ENCODE data around the gene CCDC28A. TPM values are rescaled to one million over a fixed set of nuclear protein-coding genes. Genes with fewer than 3 reads are reported as not detected.
A peak's percentile ranks its signal among the peaks of the same experiment; 100 is the strongest.
"Not testable (repeated sequence)": the region's sequence is repeated elsewhere in the genome, so short reads cannot be mapped to it uniquely, and the experiment has no call there.

Gene CCDC28A
- total RNA-seq: 10 to 100 TPM; 15.5 to 16.6 TPM

- peak within 1 kb of the TSS; percentile 100 for H3K4me3 Mint-ChIP-seq
Measured at GRCh38 chr6:138773177-138774091, at the start of gene CCDC28A. CCDC28A (plus strand) TSS chr6:138773769; CDS start chr6:138776121, 2,352 bp downstream.

GRCh38 chr6:138724015-138724414 lies 49.6 kb upstream of the CCDC28A start:
- no peaks in the 10 kb centered on the region for H3K27me3 Mint-ChIP-seq

More at GRCh38 chr6:138773177-138774091, at the start of gene CCDC28A:
- Mint-ChIP-seq H3K4me1 (peaks cover 25% of the 10 kb centered on the region), H3K9me3 (no peaks in the 10 kb centered on the region), H3K36me3 (peaks cover 1% of the 10 kb centered on the region), H3K27ac (peak within 1 kb of the TSS; percentile 100), H3K27me3 (no peaks in the 10 kb centered on the region)
- peak; percentile 89 for DNase-seq

GRCh38 chr6:138726066-138726756 lies 47.4 kb upstream of the CCDC28A start:
- no peaks in the 10 kb centered on the region for H3K4me1 Mint-ChIP-seq
- no peaks in the 10 kb centered on the region for H3K27me3 Mint-ChIP-seq
- no peak overlapping the region for H3K4me3 Mint-ChIP-seq
- no peak overlapping the region for H3K27ac Mint-ChIP-seq
- H3K36me3 Mint-ChIP-seq: peaks cover 2% of the 10 kb centered on the region
- no peaks in the 10 kb centered on the region for H3K9me3 Mint-ChIP-seq
- no peak for DNase-seq

More at GRCh38 chr6:138724015-138724414, 49.6 kb upstream of the CCDC28A start:
- Mint-ChIP-seq H3K27ac (no peak overlapping the region), H3K36me3 (no peaks in the 10 kb centered on the region), H3K4me3 (no peak overlapping the region), H3K4me1 (no peaks in the 10 kb centered on the region), H3K9me3 (no peaks in the 10 kb centered on the region)
- no peak for DNase-seq

GRCh38 chr6:138726757-138727097 lies 46.8 kb upstream of the CCDC28A start:
- no peak overlapping the region for H3K27ac Mint-ChIP-seq
- H3K4me1 Mint-ChIP-seq: no peaks in the 10 kb centered on the region

GRCh38 chr6:138727182-138727581 lies 46.4 kb upstream of the CCDC28A start:
- H3K27ac Mint-ChIP-seq: no peak overlapping the region
- H3K9me3 Mint-ChIP-seq: peaks cover 2% of the 10 kb centered on the region
- no peak for DNase-seq
- peaks cover 2% of the 10 kb centered on the region for H3K36me3 Mint-ChIP-seq
- H3K4me3 Mint-ChIP-seq: no peak overlapping the region
- H3K27me3 Mint-ChIP-seq: no peaks in the 10 kb centered on the region
- no peaks in the 10 kb centered on the region for H3K4me1 Mint-ChIP-seq

More at GRCh38 chr6:138726757-138727097, 46.8 kb upstream of the CCDC28A start:
- H3K27me3 Mint-ChIP-seq: no peaks in the 10 kb centered on the region
- peaks cover 2% of the 10 kb centered on the region for H3K9me3 Mint-ChIP-seq
- H3K36me3 Mint-ChIP-seq: peaks cover 2% of the 10 kb centered on the region
- no peak for DNase-seq
- H3K4me3 Mint-ChIP-seq: no peak overlapping the region

GRCh38 chr6:138728662-138729061 lies 44.9 kb upstream of the CCDC28A start:
- H3K4me1 Mint-ChIP-seq: no peaks in the 10 kb centered on the region
- peaks cover 2% of the 10 kb centered on the region for H3K36me3 Mint-ChIP-seq
- H3K27me3 Mint-ChIP-seq: no peaks in the 10 kb centered on the region
- no peak for DNase-seq
- H3K9me3 Mint-ChIP-seq: peaks cover 2% of the 10 kb centered on the region
- no peak overlapping the region for H3K4me3 Mint-ChIP-seq
- H3K27ac Mint-ChIP-seq: no peak overlapping the region

GRCh38 chr6:138730037-138730436 lies 43.5 kb upstream of the CCDC28A start:
- not testable (repeated sequence) for H3K27me3 Mint-ChIP-seq, H3K27ac Mint-ChIP-seq, H3K9me3 Mint-ChIP-seq, H3K36me3 Mint-ChIP-seq, H3K4me3 Mint-ChIP-seq, H3K4me1 Mint-ChIP-seq, DNase-seq

- Mint-ChIP-seq H3K9me3 (peaks cover 4% of the 10 kb centered on the region), H3K4me1 (no peaks in the 10 kb centered on the region), H3K27me3 (no peaks in the 10 kb centered on the region), H3K4me3 (no peak overlapping the region), H3K27ac (no peak overlapping the region), H3K36me3 (peaks cover 5% of the 10 kb centered on the region)
- no peak for DNase-seq
Measured at GRCh38 chr6:138734585-138734984, 39.0 kb upstream of the CCDC28A start.

GRCh38 chr6:138736640-138737039 lies 36.9 kb upstream of the CCDC28A start:
- no peaks in the 10 kb centered on the region for H3K27me3 Mint-ChIP-seq
- H3K36me3 Mint-ChIP-seq: peaks cover 2% of the 10 kb centered on the region
- peaks cover 2% of the 10 kb centered on the region for H3K9me3 Mint-ChIP-seq
- H3K4me3 Mint-ChIP-seq: no peak overlapping the region
- DNase-seq: no peak
- no peaks in the 10 kb centered on the region for H3K4me1 Mint-ChIP-seq
- no peak overlapping the region for H3K27ac Mint-ChIP-seq

- Mint-ChIP-seq H3K27ac (no peak overlapping the region), H3K4me3 (no peak overlapping the region), H3K9me3 (no peaks in the 10 kb centered on the region), H3K4me1 (no peaks in the 10 kb centered on the region), H3K36me3 (no peaks in the 10 kb centered on the region), H3K27me3 (no peaks in the 10 kb centered on the region)
- no peak for DNase-seq
Measured at GRCh38 chr6:138752017-138752416, 21.6 kb upstream of the CCDC28A start.

GRCh38 chr6:138757136-138757535 lies 16.4 kb upstream of the CCDC28A start:
- no peaks in the 10 kb centered on the region for H3K36me3 Mint-ChIP-seq
- DNase-seq: no peak
- no peaks in the 10 kb centered on the region for H3K4me1 Mint-ChIP-seq
- H3K9me3 Mint-ChIP-seq: no peaks in the 10 kb centered on the region
- no peak overlapping the region for H3K27ac Mint-ChIP-seq
- no peaks in the 10 kb centered on the region for H3K27me3 Mint-ChIP-seq
- no peak overlapping the region for H3K4me3 Mint-ChIP-seq

GRCh38 chr6:138765896-138766655 lies 7.5 kb upstream of the CCDC28A start:
- DNase-seq: no peak
- H3K27me3 Mint-ChIP-seq: no peaks in the 10 kb centered on the region

GRCh38 chr6:138769102-138769676 lies 4.4 kb upstream of the CCDC28A start:
- Mint-ChIP-seq H3K4me1 (peaks cover 23% of the 10 kb centered on the region), H3K27me3 (no peaks in the 10 kb centered on the region), H3K9me3 (no peaks in the 10 kb centered on the region), H3K4me3 (no peak overlapping the region), H3K36me3 (no peaks in the 10 kb centered on the region), H3K27ac (peak overlapping the region; percentile 54)
- no peak for DNase-seq

More at GRCh38 chr6:138765896-138766655, 7.5 kb upstream of the CCDC28A start:
- H3K4me1 Mint-ChIP-seq: peaks cover 12% of the 10 kb centered on the region
- no peak overlapping the region for H3K4me3 Mint-ChIP-seq
- H3K9me3 Mint-ChIP-seq: no peaks in the 10 kb centered on the region
- no peak overlapping the region for H3K27ac Mint-ChIP-seq
- no peaks in the 10 kb centered on the region for H3K36me3 Mint-ChIP-seq

GRCh38 chr6:138772596-138773176 lies 883 bp upstream of the CCDC28A start:
- H3K27ac Mint-ChIP-seq: peak overlapping the region; percentile 100
- no peak for DNase-seq
- H3K9me3 Mint-ChIP-seq: no peaks in the 10 kb centered on the region
- H3K4me3 Mint-ChIP-seq: peak overlapping the region; percentile 100
- peaks cover 26% of the 10 kb centered on the region for H3K4me1 Mint-ChIP-seq
- no peaks in the 10 kb centered on the region for H3K27me3 Mint-ChIP-seq
- no peaks in the 10 kb centered on the region for H3K36me3 Mint-ChIP-seq
